Activated naive CD4-positive, alpha-beta T cell treated with anti-CD3 and anti-CD28 coated beads for 36 hours (primary cell): ENCODE data around the gene DERA. TPM values are rescaled to one million over a fixed set of nuclear protein-coding genes. Genes with fewer than 3 reads are reported as not detected.

Experiments used
- CTCF ChIA-PET: fragments of 350-600 bp; sonication (Branson Sonifier 250); formaldehyde crosslinking; loops from one replicate; lab custom pipeline; 2021; ENCODE audit warnings: antibody characterized with exemption; lab: Charles Lee
- DNase-seq: peaks from one replicate; pipeline ENCODE4 v3.0.0-alpha.2; 2020
- H3K27ac Mint-ChIP-seq: one replicate; pipeline ENCODE4 v1.8.0; 2021; ENCODE audit warnings: mild to moderate bottlenecking, mixed read lengths
- H3K27me3 Mint-ChIP-seq: one replicate; pipeline ENCODE4 v1.8.0; 2021; ENCODE audit warnings: low read depth, mixed read lengths
- H3K36me3 Mint-ChIP-seq: one replicate; pipeline ENCODE4 v1.8.0; 2021; ENCODE audit warnings: low read depth, mixed read lengths
- H3K4me1 Mint-ChIP-seq: one replicate; pipeline ENCODE4 v1.8.0; 2021; ENCODE audit warnings: low read depth, mixed read lengths
- H3K4me3 Mint-ChIP-seq: one replicate; pipeline ENCODE4 v1.8.0; 2021; ENCODE audit warnings: mild to moderate bottlenecking, moderate library complexity, mixed read lengths
- H3K9me3 Mint-ChIP-seq: one replicate; pipeline ENCODE4 v1.8.0; 2021; ENCODE audit warnings: mixed read lengths
- intact Hi-C: fragments of 100-400 bp; cut with micrococcal nuclease; formaldehyde crosslinking; loops from one replicate; pipeline ENCODE4 v1.15.1; 2023
- total RNA-seq, 2 experiments: library from RNA; stranded (reverse); gene quantifications; one replicate each; pipeline ENCODE4 v1.2.3, GENCODE V29; 2021

Gene DERA
- total RNA-seq, 2 experiments from 2014 or later = 29.8 to 31.0 TPM

DNA sequence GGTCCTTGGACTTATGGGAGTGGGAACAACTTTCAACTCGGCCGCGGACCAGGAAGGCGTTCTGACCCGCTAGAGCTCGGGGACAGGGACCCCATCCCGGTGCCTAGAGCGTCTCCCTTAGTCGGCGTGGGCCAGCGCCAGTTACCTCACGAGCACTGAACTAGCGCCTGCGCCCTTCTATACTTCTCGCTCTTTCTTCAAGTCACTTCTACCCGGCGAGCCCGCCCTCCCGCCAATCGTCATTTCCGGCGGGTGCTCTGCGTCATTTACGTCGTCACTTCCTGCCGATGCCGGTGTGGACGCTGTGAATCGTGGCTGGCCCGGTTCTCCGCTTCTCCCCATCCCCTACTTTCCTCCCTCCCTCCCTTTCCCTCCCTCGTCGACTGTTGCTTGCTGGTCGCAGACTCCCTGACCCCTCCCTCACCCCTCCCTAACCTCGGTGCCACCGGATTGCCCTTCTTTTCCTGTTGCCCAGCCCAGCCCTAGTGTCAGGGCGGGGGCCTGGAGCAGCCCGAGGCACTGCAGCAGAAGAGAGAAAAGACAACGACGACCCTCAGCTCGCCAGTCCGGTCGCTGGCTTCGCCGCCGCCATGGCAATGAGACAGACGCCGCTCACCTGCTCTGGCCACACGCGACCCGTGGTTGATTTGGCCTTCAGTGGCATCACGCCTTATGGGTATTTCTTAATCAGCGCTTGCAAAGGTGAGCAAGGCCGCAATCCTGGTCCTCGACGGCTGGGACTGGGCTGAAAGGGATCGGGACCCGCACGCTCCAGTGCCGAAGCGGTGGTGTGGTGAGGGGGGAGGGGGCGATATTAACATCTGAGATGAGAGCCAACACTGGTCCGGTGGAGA is 28.8 kb upstream of the DERA start, which contains the start of gene STRAP:
Gene STRAP (plus strand): TSS at position 270 of the 854 bp plus-strand sequence. CDS start 321 bp downstream, at position 591.
- peak; percentile 96 for DNase-seq
- Mint-ChIP-seq H3K27ac (peak within 1 kb of the TSS; percentile 96), H3K36me3 (peaks cover 31% of the 10 kb centered on the region), H3K27me3 (no peaks in the 10 kb centered on the region), H3K4me3 (peak within 1 kb of the TSS; percentile 97), H3K4me1 (peaks cover 39% of the 10 kb centered on the region), H3K9me3 (no peaks in the 10 kb centered on the region)
- CTCF ChIA-PET = no interaction called here
- intact Hi-C loops = loop anchor here (1.0 to 10.0 kb wide), 10 partner anchors 17 to 1110 kb away; partner anchors contain the start of genes C12orf60, DERA, EPS8 and WBP11

DNA sequence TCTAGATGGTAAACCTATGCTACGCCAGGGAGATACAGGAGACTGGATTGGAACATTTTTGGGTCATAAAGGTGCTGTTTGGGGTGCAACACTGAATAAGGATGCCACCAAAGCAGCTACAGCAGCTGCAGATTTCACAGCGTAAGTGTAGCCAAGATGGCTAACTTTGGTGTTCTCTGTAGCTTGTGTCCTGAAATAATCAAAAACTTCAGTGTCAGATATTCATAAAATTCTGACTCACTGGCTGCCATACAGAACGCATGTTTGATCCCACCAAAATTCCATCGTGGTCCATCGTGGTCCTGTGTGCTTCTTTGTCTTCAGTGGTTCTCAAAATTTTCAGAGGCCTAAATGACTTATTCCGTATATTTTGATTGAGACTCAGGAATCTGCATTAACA is 27.6 kb upstream of the DERA start:
- H3K9me3 Mint-ChIP-seq = no peaks in the 10 kb centered on the region
- no peaks in the 10 kb centered on the region for H3K27me3 Mint-ChIP-seq
- DNase-seq = no peak
- H3K4me1 Mint-ChIP-seq = peaks cover 50% of the 10 kb centered on the region
- CTCF ChIA-PET = interaction anchor here (0.7 to 1.7 kb wide), 2 partner anchors 15 to 299 kb away, joined by 3 to 7 read pairs; no protein-coding TSS in a partner anchor
- peaks cover 31% of the 10 kb centered on the region for H3K36me3 Mint-ChIP-seq
- peak overlapping the region; percentile 97 for H3K4me3 Mint-ChIP-seq
- peak overlapping the region; percentile 96 for H3K27ac Mint-ChIP-seq
- intact Hi-C loops = loop anchor here (5.0 to 10.0 kb wide), 3 partner anchors 181 to 1111 kb away; a partner anchor contains a TSS

DNA sequence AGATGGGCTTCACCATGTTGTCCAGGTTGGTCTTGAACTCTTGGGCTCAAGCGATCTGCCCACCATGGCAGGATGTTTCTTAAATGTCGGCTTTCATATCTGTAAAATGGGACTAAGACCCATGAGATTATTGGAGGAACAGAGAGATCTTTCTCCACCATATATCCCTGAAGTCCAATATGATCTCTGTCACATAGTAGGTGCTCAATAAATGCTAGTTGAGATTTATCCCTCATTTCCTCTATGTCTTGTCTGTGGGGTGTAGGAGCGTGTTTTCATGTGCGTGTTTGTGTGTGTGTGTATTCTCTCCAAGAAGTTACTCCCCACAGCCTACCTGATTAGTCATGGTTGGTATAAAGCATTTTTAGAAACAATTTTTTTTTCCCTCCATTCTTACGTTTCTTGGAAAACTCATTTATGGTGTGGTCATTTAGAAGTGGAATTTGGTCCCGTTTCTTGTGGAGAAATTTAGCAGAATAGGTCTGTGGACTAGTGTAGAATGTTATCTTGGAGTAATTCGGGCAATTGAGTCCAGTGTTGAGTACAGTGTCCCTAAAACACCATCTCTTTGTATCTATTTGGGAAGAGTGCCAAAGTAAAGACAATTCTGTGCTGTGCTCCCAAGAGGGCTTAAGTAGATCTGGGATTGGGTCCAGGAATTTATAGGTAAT is 24.6 kb upstream of the DERA start:
- peaks cover 58% of the 10 kb centered on the region for H3K4me1 Mint-ChIP-seq
- intact Hi-C loops = loop anchor here (10.0 kb wide), 1 partner anchor 932 kb away; no protein-coding TSS in a partner anchor
- DNase-seq = no peak
- no peak overlapping the region for H3K4me3 Mint-ChIP-seq
- peaks cover 40% of the 10 kb centered on the region for H3K36me3 Mint-ChIP-seq
- H3K27ac Mint-ChIP-seq = no peak overlapping the region
- no peaks in the 10 kb centered on the region for H3K27me3 Mint-ChIP-seq
- no peaks in the 10 kb centered on the region for H3K9me3 Mint-ChIP-seq
- CTCF ChIA-PET = interaction anchor here (0.6 to 4.5 kb wide), 2 partner anchors 12 to 19 kb away, joined by 4 to 28 read pairs; no protein-coding TSS in a partner anchor

DNA sequence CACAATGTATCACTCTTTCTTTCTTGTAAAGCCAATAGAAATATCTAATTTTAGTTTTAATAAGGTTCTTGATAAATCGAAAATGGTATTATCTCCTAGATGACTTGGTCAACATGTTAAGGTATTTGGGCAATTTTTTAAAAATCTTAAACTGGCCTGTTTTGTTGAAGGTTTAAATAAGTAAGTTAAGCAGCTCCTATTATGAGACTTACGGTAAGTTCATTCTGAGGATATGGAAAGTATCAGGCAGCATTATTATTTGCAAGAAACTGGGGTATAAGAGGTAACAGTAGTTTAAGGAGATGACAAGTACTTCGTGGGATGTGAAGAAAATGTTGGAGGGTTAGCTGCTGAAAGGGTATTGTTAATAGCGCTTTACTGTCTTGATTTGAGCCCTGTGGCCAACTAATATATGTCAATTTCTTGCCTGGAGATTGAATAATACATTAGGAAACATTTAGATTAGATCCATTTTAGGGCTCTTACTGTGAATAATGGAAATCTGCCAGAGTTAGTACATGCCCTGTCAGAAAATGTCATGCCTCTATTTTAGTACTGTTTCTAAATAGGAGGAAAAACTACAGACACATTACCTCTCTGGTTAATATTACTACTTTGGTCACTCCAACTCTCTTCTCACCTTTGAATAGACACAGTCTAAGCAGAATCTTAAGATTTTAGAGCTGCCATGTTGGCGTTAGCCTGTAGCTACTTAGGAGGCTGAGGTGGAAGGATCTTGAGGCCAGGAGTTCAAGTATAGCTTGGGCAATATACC is 23.9 kb upstream of the DERA start:
- CTCF ChIA-PET = interaction anchor here (4.5 kb wide), 1 partner anchor 11 kb away, joined by 28 read pairs; no protein-coding TSS in a partner anchor
- H3K36me3 Mint-ChIP-seq = peaks cover 40% of the 10 kb centered on the region
- intact Hi-C loops = loop anchor here (10.0 kb wide), 1 partner anchor 932 kb away; no protein-coding TSS in a partner anchor
- no peak overlapping the region for H3K27ac Mint-ChIP-seq
- no peak overlapping the region for H3K4me3 Mint-ChIP-seq
- H3K4me1 Mint-ChIP-seq = peaks cover 58% of the 10 kb centered on the region
- no peaks in the 10 kb centered on the region for H3K27me3 Mint-ChIP-seq
- no peak for DNase-seq
- H3K9me3 Mint-ChIP-seq = no peaks in the 10 kb centered on the region

DNA sequence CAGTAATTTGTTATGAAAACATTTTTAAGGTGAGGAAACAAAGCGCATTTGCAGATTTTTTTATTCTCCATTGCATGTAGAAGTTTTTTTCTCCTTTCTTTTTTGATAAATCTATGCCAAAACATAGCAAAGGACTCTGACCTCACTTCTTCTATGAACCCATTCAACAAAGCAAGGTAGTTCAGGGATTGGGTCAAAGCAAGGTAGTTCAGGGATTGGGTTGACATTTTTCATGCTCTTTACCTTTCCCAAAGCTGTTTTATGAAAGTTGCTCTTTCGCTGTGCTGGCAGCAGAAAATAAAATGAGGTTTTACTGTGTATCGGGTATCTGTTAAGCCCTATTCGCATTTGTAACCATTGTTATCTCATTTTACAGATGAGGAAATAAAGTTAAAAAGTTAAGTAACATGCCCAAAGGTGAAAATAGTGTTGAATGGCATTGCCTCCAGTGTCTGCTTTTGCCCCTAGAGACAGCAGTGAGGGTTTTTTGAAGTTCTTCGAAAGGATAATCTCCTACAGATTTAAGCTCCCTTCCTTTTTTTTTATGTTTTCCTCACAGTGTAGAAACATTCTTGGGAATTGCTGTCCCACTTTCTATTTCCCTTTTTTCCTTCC is 18.4 kb upstream of the DERA start:
- no peak for DNase-seq
- H3K4me1 Mint-ChIP-seq = peaks cover 18% of the 10 kb centered on the region
- CTCF ChIA-PET = no interaction called here
- H3K4me3 Mint-ChIP-seq = no peak overlapping the region
- H3K27me3 Mint-ChIP-seq = no peaks in the 10 kb centered on the region
- no peak overlapping the region for H3K27ac Mint-ChIP-seq
- intact Hi-C loops = no loop called here
- peaks cover 16% of the 10 kb centered on the region for H3K36me3 Mint-ChIP-seq
- no peaks in the 10 kb centered on the region for H3K9me3 Mint-ChIP-seq

DNA sequence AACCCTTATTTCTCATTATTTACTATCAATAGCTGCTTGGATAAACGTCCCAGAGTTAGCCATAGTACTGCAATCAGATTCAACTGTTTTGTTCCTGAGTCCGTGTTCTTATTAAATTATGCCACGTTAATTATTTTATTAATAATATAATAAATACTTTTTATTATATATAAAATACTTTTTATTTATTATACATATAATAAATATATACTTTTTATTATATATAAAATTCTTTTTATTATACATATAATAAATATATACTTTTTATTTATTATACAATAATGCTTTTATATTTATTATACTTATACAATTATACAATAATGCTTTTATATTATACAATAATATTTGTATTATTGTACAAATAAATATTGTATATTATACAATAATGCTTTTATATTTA is 17.9 kb upstream of the DERA start:
- DNase-seq = no peak
- H3K9me3 Mint-ChIP-seq = no peaks in the 10 kb centered on the region
- H3K36me3 Mint-ChIP-seq = peaks cover 18% of the 10 kb centered on the region
- intact Hi-C loops = no loop called here
- no peak overlapping the region for H3K27ac Mint-ChIP-seq
- peaks cover 15% of the 10 kb centered on the region for H3K4me1 Mint-ChIP-seq
- CTCF ChIA-PET = no interaction called here
- no peaks in the 10 kb centered on the region for H3K27me3 Mint-ChIP-seq
- H3K4me3 Mint-ChIP-seq = no peak overlapping the region

DNA sequence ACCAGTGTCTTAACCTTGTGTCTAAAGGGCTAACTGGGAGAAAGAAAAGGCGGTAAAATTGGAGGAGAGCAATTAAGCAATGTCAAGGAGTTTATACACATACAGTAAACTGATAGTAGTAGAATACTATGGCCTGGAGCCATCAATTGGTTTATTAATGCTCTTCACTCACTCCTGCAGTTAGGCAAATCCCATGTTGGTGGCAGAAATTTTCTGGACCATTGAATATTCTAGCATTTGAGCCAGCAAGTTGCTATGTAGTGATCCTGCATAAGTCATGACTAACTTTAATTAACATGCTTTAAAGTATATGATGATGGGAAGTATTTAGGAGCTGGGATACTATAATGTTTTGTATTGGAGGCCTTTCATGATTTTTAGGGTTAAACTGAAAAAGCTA is 14.3 kb upstream of the DERA start:
- no peaks in the 10 kb centered on the region for H3K27me3 Mint-ChIP-seq
- H3K4me3 Mint-ChIP-seq = no peak overlapping the region
- CTCF ChIA-PET = interaction anchor here (0.7 to 3.2 kb wide), 4 partner anchors 8 to 351 kb away, joined by 3 to 28 read pairs (median 6); no protein-coding TSS in a partner anchor
- intact Hi-C loops = loop anchor here (5.0 kb wide), 1 partner anchor 110 kb away; the partner anchor contains the start of gene EPS8
- H3K9me3 Mint-ChIP-seq = no peaks in the 10 kb centered on the region
- H3K36me3 Mint-ChIP-seq = peaks cover 25% of the 10 kb centered on the region
- H3K4me1 Mint-ChIP-seq = peaks cover 4% of the 10 kb centered on the region
- no peak for DNase-seq
- H3K27ac Mint-ChIP-seq = peak overlapping the region; percentile 41

DNA sequence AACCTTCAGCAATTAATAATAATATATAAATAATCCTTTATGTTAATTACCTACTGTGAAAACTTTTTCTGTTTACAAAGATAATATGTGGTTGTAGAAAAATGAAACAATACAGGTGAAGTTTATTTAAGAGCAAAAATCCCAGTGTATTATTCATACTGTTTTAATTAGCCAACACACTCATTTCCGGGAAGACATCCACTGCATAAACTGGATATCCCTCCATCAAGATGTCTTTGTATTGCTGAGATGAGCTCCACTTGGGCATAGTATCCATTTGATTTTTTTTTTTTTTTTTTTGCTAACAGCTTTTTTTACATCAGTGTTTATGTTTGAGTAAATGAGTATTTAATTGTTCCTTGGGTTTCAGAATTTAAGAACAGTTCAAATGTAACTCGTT is 13.7 kb upstream of the DERA start:
- CTCF ChIA-PET = interaction anchor here (0.7 to 3.2 kb wide), 5 partner anchors 9 to 352 kb away, joined by 3 to 29 read pairs (median 7); partner anchors contain the start of gene DERA
- no peaks in the 10 kb centered on the region for H3K27me3 Mint-ChIP-seq
- H3K4me3 Mint-ChIP-seq = no peak overlapping the region
- DNase-seq = no peak
- no peaks in the 10 kb centered on the region for H3K9me3 Mint-ChIP-seq
- peaks cover 4% of the 10 kb centered on the region for H3K4me1 Mint-ChIP-seq
- no peak overlapping the region for H3K27ac Mint-ChIP-seq
- peaks cover 27% of the 10 kb centered on the region for H3K36me3 Mint-ChIP-seq
- intact Hi-C loops = loop anchor here (5.0 kb wide), 1 partner anchor 110 kb away; the partner anchor contains the start of gene EPS8

DNA sequence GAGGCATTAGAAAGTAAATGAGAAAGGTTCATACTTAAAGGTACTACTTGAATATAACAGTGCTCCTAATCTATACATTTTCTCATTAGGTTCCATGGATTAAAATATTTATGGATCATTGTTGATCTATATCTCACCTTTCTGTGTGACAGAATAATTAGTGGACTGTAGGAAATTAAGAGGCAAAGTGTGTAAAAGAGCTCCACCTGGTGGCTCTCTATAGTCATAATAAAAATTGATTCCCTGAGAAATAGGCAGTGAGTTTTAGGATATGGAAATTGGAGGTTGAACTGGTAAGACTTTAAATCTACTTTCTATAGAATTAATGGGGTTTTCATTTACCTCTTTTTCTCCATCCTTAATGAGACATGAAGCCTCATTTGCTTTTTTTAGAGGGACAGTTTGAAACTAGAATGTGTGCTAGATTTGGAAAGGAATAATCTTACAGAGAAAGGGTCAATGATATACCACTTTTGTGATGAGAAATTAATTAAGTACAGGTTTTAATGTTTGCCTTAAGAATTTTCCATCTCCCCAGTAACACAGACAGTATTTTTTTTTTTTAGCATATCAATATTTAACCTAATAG is 11.8 kb upstream of the DERA start:
- peaks cover 32% of the 10 kb centered on the region for H3K36me3 Mint-ChIP-seq
- no peak for DNase-seq
- peaks cover 4% of the 10 kb centered on the region for H3K4me1 Mint-ChIP-seq
- H3K9me3 Mint-ChIP-seq = no peaks in the 10 kb centered on the region
- intact Hi-C loops = loop anchor here (1.0 to 5.0 kb wide), 4 partner anchors 17 to 309 kb away; partner anchors contain the start of genes EPS8 and STRAP
- no peaks in the 10 kb centered on the region for H3K27me3 Mint-ChIP-seq
- H3K4me3 Mint-ChIP-seq = no peak overlapping the region
- H3K27ac Mint-ChIP-seq = no peak overlapping the region
- CTCF ChIA-PET = interaction anchor here (0.6 to 3.2 kb wide), 9 partner anchors 9 to 524 kb away, joined by 3 to 29 read pairs (median 3); partner anchors contain the start of gene DERA

DNA sequence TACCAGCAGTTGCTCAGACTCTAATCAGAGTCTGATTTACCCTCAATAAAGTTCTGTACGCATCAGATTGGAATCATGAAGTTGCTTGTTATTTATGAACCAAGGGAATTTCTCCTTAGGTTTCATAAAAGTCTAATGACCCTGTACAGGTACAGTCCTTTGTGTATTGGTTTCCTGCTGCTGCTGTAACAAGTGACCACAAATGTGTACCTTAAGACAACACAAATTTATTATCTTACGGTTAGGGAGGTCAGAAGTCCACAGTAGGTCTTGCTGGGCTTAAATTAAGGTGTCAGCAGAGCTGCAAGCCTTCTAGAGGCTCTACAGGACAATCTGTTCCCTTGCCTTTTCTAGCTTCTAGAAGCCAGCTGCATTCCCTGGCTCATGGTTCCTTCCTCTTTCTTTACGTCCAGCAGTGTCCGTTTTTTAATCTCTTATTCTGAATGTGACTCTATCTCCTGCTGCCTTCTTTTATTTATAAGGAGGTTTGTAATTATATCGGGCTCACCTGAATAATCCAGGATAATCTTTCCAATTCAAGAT is 6.7 kb upstream of the DERA start:
- CTCF ChIA-PET = no interaction called here
- Mint-ChIP-seq H3K27ac (no peak overlapping the region), H3K9me3 (no peaks in the 10 kb centered on the region), H3K27me3 (no peaks in the 10 kb centered on the region), H3K4me1 (no peaks in the 10 kb centered on the region), H3K36me3 (peaks cover 28% of the 10 kb centered on the region), H3K4me3 (no peak overlapping the region)
- intact Hi-C loops = no loop called here
- DNase-seq = no peak
